ENCODE measurements around the gene BCL2L12. TPM values are rescaled to one million over a fixed set of nuclear protein-coding genes. Genes with fewer than 3 reads are reported as not detected.

The BCL2L12 gene
- polyA plus RNA-seq, 3 donors from 2014 or later: 12.0 to 21.1 (median 20.4) TPM

GRCh38 chr19:49663224-49663623 is 2.5 kb upstream of the BCL2L12 start:
- Mint-ChIP-seq H3K4me1 (peaks cover 44 to 50% of the 10 kb centered on the region in 2 donors), H3K4me3 (peak overlapping the region; percentile 96 to 99 (median 97))

GRCh38 chr19:49664171-49665035 is 1.3 kb upstream of the BCL2L12 start:
- Mint-ChIP-seq H3K36me3 (peaks cover 0 to under 1% (median 0%) of the 10 kb centered on the region in 3 donors), H3K9me3 (no peaks in the 10 kb centered on the region), H3K4me3 (peak overlapping the region; percentile 96 to 99 (median 97)), H3K27ac (peak overlapping the region; percentile 93 to 99 (median 96)), H3K27me3 (ENCODE audit: low read depth in 3 of 3) (peaks cover 7 to 12% (median 11%) of the 10 kb centered on the region in 3 donors), H3K4me1 (peaks cover 44 to 50% of the 10 kb centered on the region in 2 donors)
- DNase-seq: peak; percentile 80 to 85 (median 82)

More at GRCh38 chr19:49663224-49663623, 2.5 kb upstream of the BCL2L12 start:
- Mint-ChIP-seq H3K9me3 (no peaks in the 10 kb centered on the region), H3K27me3 (ENCODE audit: low read depth in 3 of 3) (peaks cover 7 to 12% (median 11%) of the 10 kb centered on the region in 3 donors), H3K36me3 (no peaks in the 10 kb centered on the region), H3K27ac (peak overlapping the region; percentile 93 to 99 (median 96))
- no peak for DNase-seq

DNA sequence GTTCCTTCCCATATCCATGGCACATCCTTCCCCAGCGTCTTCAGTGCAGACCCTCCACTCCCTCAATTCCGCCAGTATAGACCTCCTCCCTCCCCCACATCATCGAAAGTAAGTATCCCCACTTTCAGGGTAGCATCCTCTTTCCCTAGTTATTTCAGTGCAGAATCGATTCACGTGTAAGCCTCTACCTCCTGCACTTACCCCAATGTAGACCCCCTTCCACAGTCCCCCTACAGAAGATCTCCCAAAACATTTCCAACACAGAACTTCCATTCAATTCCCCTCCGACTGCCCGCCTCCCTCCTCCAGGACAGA is 740 bp upstream of the BCL2L12 start:
- Mint-ChIP-seq H3K27ac (peak overlapping the region; percentile 93 to 99 (median 96)), H3K36me3 (peaks cover 0 to 5% (median 3%) of the 10 kb centered on the region in 3 donors), H3K4me1 (peaks cover 44 to 50% of the 10 kb centered on the region in 2 donors), H3K9me3 (no peaks in the 10 kb centered on the region), H3K27me3 (ENCODE audit: low read depth in 3 of 3) (peaks cover 7 to 12% (median 11%) of the 10 kb centered on the region in 3 donors), H3K4me3 (peak overlapping the region; percentile 96 to 99 (median 97))
- DNase-seq: peak in 1 of 3 donors; percentile 27

DNA sequence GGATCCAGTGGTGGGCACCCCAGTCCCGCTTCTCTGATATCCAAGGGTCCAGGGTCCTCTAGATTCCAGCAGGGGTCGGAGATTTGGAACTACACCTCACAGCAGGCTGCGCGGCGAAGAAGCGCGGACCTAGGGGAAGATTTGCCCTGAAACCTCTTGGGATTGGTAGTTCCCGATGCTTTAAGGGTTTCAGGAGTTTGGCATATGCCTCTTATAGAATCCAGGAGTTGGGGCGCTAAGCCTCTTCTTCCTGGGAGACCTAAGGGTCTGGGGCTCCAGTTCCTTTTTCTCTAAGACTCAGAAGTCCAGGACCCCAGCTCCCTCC is 349 bp downstream of the BCL2L12 start:
- Mint-ChIP-seq H3K4me1 (peaks cover 44 to 45% of the 10 kb centered on the region in 2 donors), H3K36me3 (peaks cover 0 to 5% (median 3%) of the 10 kb centered on the region in 3 donors), H3K4me3 (peak overlapping the region; percentile 96 to 99 (median 97)), H3K9me3 (no peaks in the 10 kb centered on the region), H3K27me3 (ENCODE audit: low read depth in 3 of 3) (peaks cover 7 to 12% (median 11%) of the 10 kb centered on the region in 3 donors), H3K27ac (peak overlapping the region; percentile 93 to 99 (median 96))
- no peak for DNase-seq

- H3K4me3 Mint-ChIP-seq: peak overlapping the region; percentile 96 to 99 (median 97)
- DNase-seq: no peak
- H3K4me1 Mint-ChIP-seq: peaks cover 49 to 51% of the 10 kb centered on the region in 2 donors
- no peaks in the 10 kb centered on the region for H3K9me3 Mint-ChIP-seq
- peaks cover 7 to 15% (median 11%) of the 10 kb centered on the region in 3 donors for H3K27me3 Mint-ChIP-seq (ENCODE audit: low read depth in 3 of 3)
- peak overlapping the region in 5 of 6 donors; percentile 25 to 93 (median 61) for H3K27ac Mint-ChIP-seq
- H3K36me3 Mint-ChIP-seq: peaks cover 0 to 5% (median 3%) of the 10 kb centered on the region in 3 donors
Measured at GRCh38 chr19:49667473-49667872, 1.7 kb downstream of the BCL2L12 start.

DNA sequence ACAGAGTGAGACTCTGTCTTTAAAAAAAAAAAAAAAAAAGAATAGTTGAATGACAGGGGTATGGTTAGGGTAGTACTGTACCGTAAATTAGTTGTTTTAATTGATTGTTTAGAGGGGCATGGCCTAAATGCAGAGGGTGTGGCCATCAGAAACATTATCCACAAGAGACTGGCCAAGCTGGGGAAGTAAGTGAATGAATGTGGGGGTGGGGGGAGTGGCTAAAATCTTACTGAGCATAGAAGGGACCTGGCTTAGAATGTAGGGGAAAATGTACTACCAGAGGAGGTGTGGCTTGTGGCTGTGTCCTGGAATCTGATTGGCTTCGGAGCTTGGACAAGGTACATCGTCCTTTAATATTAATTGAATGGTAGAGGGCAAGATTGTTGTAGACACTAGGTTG is 3.8 kb downstream of the BCL2L12 start:
- Mint-ChIP-seq H3K9me3 (no peaks in the 10 kb centered on the region), H3K36me3 (peaks cover 0 to 5% (median 3%) of the 10 kb centered on the region in 3 donors), H3K27ac (no peak overlapping the region), H3K27me3 (ENCODE audit: low read depth in 3 of 3) (peaks cover 5 to 13% (median 5%) of the 10 kb centered on the region in 3 donors), H3K4me1 (peaks cover 30 to 37% of the 10 kb centered on the region in 2 donors), H3K4me3 (no peak overlapping the region)
- no peak for DNase-seq

DNA sequence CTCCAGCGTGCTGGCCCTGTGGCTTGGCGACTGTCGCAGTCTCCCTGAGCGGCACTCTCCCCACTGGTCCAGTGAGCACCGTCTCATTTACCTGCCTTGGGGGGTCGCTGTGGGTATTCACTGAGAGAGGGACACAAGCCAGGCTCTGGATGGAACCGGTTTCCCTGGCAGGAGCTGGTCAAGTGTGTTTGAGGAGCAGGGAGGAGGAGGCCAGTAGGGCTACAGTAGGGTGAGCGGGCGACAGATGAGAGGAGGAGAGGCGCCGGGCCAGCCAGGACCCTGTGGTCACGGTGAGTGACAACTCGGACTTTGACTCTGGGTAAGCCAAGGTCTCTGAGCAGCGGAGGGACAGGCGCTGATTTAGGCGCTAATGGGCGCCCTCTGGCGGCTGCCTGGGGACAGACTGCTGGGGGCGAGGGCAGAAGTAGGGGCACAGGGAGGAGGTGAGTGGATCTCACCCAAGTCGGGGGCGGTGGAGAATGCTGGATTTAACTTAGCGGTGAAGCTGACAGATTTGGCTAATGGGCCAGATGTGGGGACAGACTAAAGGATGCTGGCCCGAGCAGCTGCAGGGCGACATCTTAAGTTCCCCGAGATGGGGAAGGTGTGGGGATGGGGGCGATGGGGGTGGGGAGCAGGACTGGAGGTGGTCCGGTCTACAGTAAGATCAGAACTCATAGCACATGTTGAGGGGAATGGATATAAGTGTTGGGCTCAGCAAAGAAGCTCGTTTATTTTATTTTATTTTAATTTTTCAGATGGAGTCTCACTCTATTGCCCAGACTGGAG is 6.6 kb downstream of the BCL2L12 start:
- peaks cover 20 to 22% of the 10 kb centered on the region in 2 donors for H3K4me1 Mint-ChIP-seq
- no peak overlapping the region for H3K4me3 Mint-ChIP-seq
- H3K9me3 Mint-ChIP-seq: no peaks in the 10 kb centered on the region
- DNase-seq: peak; percentile 69 to 74 (median 69)
- peaks cover 8 to 14% (median 11%) of the 10 kb centered on the region in 3 donors for H3K27me3 Mint-ChIP-seq (ENCODE audit: low read depth in 3 of 3)
- peaks cover 0 to 5% (median 3%) of the 10 kb centered on the region in 3 donors for H3K36me3 Mint-ChIP-seq
- H3K27ac Mint-ChIP-seq: peak overlapping the region in 2 of 6 donors; percentile 49 to 61

GRCh38 chr19:49676136-49676783 is 10.5 kb downstream of the BCL2L12 start:
- no peaks in the 10 kb centered on the region for H3K9me3 Mint-ChIP-seq
- peaks cover 32 to 33% of the 10 kb centered on the region in 2 donors for H3K4me1 Mint-ChIP-seq

DNA sequence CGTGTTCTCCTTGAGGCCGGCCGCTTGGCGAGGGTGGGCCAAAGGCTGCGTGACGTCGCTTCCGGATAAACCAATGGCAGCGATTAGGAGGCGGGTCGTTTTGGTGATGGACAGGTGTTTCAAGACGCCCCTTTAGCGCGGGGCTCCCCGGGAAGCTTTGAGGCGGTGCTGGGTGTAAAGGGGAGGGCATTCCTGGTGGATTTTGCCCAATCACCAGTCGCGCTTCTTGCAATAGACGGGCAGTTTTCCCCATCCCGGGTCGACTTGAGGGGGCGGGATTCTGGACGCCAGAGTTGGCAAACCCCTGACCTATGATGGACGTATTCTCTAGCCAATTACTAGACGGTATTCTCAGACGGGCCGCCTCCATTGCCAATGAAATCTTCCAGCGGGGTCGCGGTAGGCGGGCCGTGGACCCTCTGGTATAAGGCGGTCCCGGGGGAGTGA is 11.1 kb downstream of the BCL2L12 start:
- peak overlapping the region; percentile 95 to 100 (median 98) for H3K27ac Mint-ChIP-seq

More at GRCh38 chr19:49676136-49676783, 10.5 kb downstream of the BCL2L12 start:
- H3K36me3 Mint-ChIP-seq: no peaks in the 10 kb centered on the region
- peaks cover 11 to 14% (median 14%) of the 10 kb centered on the region in 3 donors for H3K27me3 Mint-ChIP-seq (ENCODE audit: low read depth in 3 of 3)
- H3K27ac Mint-ChIP-seq: peak overlapping the region; percentile 95 to 100 (median 98)
- no peak for DNase-seq
- peak overlapping the region; percentile 90 to 99 (median 97) for H3K4me3 Mint-ChIP-seq

GRCh38 chr19:49677231-49677900 is 11.6 kb downstream of the BCL2L12 start, which contains the start of gene PRMT1:
PRMT1 (plus strand) TSS chr19:49677271; CDS start chr19:49677281, 10 bp downstream.
- Mint-ChIP-seq H3K27ac (peak within 1 kb of the TSS; percentile 95 to 100 (median 98)), H3K36me3 (peaks cover 0 to 4% (median under 1%) of the 10 kb centered on the region in 3 donors), H3K27me3 (ENCODE audit: low read depth in 3 of 3) (peaks cover 11 to 14% (median 11%) of the 10 kb centered on the region in 3 donors), H3K4me1 (peaks cover 27 to 29% of the 10 kb centered on the region in 2 donors), H3K9me3 (no peaks in the 10 kb centered on the region), H3K4me3 (peak within 1 kb of the TSS; percentile 90 to 99 (median 97))
- DNase-seq: no peak

More for the DNA sequence above, 11.1 kb downstream of the BCL2L12 start:
- peaks cover 11 to 14% (median 13%) of the 10 kb centered on the region in 3 donors for H3K27me3 Mint-ChIP-seq (ENCODE audit: low read depth in 3 of 3)
- peak overlapping the region; percentile 90 to 99 (median 97) for H3K4me3 Mint-ChIP-seq
- DNase-seq: peak; percentile 99
- no peaks in the 10 kb centered on the region for H3K36me3 Mint-ChIP-seq
- H3K4me1 Mint-ChIP-seq: peaks cover 32 to 33% of the 10 kb centered on the region in 2 donors
- H3K9me3 Mint-ChIP-seq: no peaks in the 10 kb centered on the region

DNA sequence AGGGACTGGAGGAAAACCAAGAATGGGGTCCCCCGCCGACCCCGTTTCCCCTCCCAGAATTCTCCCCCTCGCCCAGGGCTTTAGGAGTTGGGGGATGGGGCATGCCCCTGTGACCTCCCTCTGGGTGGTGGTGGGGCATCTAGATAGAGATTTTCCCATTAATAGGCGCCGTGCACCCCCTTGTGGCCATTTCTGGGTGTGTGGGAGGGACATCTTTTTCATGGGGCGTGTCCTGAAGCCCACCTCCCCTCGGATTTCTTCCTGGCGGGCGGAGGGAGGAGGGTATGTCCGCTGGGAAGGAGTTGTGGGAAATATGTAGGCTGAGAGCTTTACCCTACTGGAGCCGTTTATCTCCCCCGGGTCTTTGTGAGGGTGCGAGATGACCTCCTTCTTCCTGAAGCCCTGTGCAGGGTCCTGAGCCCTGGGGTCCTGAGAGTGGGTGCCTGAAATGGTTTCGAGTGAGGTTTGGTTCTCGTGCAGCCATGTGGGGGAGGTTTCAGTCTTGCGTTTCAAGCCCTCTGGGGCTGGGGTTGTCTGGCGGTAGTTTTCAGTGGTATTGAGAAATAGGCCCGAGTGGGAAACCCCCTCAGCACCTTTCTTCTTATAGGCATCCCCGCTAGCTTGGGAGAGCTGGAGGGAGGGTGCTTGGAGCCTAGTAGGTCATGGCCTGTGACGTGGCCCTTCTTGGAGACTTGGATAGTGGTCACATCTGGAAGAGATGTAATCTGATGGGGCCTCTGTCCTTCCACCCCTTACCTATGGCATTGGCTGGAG is 12.4 kb downstream of the BCL2L12 start:
- Mint-ChIP-seq H3K9me3 (no peaks in the 10 kb centered on the region), H3K27me3 (ENCODE audit: low read depth in 3 of 3) (peaks cover 11 to 14% (median 11%) of the 10 kb centered on the region in 3 donors), H3K27ac (peak overlapping the region; percentile 89 to 97 (median 93)), H3K4me1 (peaks cover 26 to 28% of the 10 kb centered on the region in 2 donors), H3K4me3 (peak overlapping the region; percentile 80 to 87 (median 84)), H3K36me3 (peaks cover 0 to 6% (median 3%) of the 10 kb centered on the region in 3 donors)
- peak; percentile 71 to 75 (median 73) for DNase-seq
